GM12891 (cell line): ENCODE measurements around the gene PRDM4.

ENCODE experiments used
- POLR2A ChIP-seq: IDR thresholded peaks from 2 replicates; pipeline ENCODE4 v1.6.1; 2011; ENCODE audit warnings: low read depth, low read length, control low read depth
- POLR2AphosphoS5 ChIP-seq: IDR thresholded peaks from 2 replicates; pipeline ENCODE4 v1.6.1; 2011; ENCODE audit warnings: low read depth, low read length, control low read depth

DNA sequence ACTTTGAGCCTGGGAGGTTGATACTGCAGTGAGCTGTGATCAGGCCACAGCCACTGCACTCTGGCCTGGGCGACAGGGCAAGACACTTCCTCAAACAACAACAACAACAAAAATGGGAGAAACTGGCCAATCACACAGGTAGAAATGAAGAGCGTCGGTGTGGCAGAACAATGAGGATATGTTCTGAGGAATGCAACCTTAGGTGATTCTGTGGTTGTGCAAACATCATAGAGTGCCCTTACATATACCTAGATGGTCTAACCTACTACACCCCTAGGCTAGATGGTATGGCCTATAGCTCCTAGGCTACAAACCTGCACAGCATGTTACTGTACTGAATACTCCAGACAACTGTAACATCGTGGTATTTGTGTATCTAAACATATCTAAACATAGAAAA, 3.7 kb upstream of the PRDM4 start:
- TF ChIP-seq POLR2A (no peak), POLR2AphosphoS5 (no peak)
